Tibial nerve (tissue), 4 donors: Measurements from ENCODE around the gene TSPAN3. TPM values are rescaled to one million over a fixed set of nuclear protein-coding genes. Genes with fewer than 3 reads are reported as not detected.

Experiments used
- DNase-seq, 2 donors: peaks; one replicate each; pipeline ENCODE4 v3.0.0-alpha.2; 2019; ENCODE audit warnings: low spot score in 2 of 2
- H3K27ac ChIP-seq, 4 donors: fragments of 200-600 bp; sonication (generic) in 3 of 4; one replicate each; pipeline ENCODE4 v1.5.1; 2017 to 2019; ENCODE audit warnings: mild to moderate bottlenecking in 1 of 4
- H3K27me3 ChIP-seq, 2 donors: fragments of 200-600 bp; sonication (generic) in 1 of 2; one replicate each; pipeline versions ENCODE4 v1.5.1 to v1.6.0; 2017 to 2019
- H3K36me3 ChIP-seq, 3 donors: fragments of 200-600 bp; sonication (generic); one replicate each; pipeline ENCODE4 v1.5.1; 2018 to 2019
- H3K4me1 ChIP-seq, 4 donors: fragments of 200-600 bp; sonication (generic) in 3 of 4; one replicate each; pipeline ENCODE4 v1.5.1; 2017 to 2019
- H3K4me3 ChIP-seq, 4 donors: fragments of 200-600 bp; sonication (generic) in 3 of 4; one replicate each; pipeline ENCODE4 v1.5.1; 2017 to 2019; ENCODE audit warnings: mild to moderate bottlenecking in 1 of 4, moderate library complexity in 1 of 4
- H3K9me3 ChIP-seq, 4 donors: fragments of 200-600 bp; sonication (generic) in 3 of 4; one replicate each; pipeline ENCODE4 v1.5.1; 2017 to 2019
- CTCF ChIP-seq, 5 experiments: fragments of 200-600 bp in 3 of 5; fragments of 450-650 bp in 2 of 5; sonication (generic) in 3 of 5; IDR thresholded peaks; one replicate each; pipeline ENCODE4 v1.5.1; 2016 to 2019; ENCODE audit warnings: antibody characterized with exemption in 5 of 5, mild to moderate bottlenecking in 3 of 5, moderate library complexity in 2 of 5
- EP300 ChIP-seq, 2 donors: sonication (generic); formaldehyde crosslinking; IDR thresholded peaks; one replicate each; pipeline ENCODE4 v1.6.1; 2017; ENCODE audit warnings: antibody characterized with exemption in 2 of 2, mild to moderate bottlenecking in 1 of 2
- POLR2A ChIP-seq, 2 donors: fragments of 450-650 bp; IDR thresholded peaks; one replicate each; pipeline ENCODE4 v1.6.1; 2017; ENCODE audit warnings: antibody characterized with exemption in 2 of 2, mild to moderate bottlenecking in 2 of 2, moderate library complexity in 2 of 2
- WGBS, 2 donors: methylation state at CpG; one replicate each; pipeline ENCODE4 v1.1.5; 2018; 5-methylcytosine and 5-hydroxymethylcytosine counted together
- total RNA-seq, 4 donors: library from RNA; depleted of rRNA; stranded (reverse); fragments of >200 nt; gene quantifications; one replicate each; pipeline ENCODE4 v1.1.0, GENCODE V29; 2016

The TSPAN3 gene
- total RNA-seq, 4 donors from 2014 or later = 155 to 229 (median 203) TPM

GRCh38 chr15:77045985-77046384 lies 24.9 kb downstream of the TSPAN3 start:
- H3K27ac ChIP-seq = peak overlapping the region in 1 of 4 donors; percentile 14

DNA sequence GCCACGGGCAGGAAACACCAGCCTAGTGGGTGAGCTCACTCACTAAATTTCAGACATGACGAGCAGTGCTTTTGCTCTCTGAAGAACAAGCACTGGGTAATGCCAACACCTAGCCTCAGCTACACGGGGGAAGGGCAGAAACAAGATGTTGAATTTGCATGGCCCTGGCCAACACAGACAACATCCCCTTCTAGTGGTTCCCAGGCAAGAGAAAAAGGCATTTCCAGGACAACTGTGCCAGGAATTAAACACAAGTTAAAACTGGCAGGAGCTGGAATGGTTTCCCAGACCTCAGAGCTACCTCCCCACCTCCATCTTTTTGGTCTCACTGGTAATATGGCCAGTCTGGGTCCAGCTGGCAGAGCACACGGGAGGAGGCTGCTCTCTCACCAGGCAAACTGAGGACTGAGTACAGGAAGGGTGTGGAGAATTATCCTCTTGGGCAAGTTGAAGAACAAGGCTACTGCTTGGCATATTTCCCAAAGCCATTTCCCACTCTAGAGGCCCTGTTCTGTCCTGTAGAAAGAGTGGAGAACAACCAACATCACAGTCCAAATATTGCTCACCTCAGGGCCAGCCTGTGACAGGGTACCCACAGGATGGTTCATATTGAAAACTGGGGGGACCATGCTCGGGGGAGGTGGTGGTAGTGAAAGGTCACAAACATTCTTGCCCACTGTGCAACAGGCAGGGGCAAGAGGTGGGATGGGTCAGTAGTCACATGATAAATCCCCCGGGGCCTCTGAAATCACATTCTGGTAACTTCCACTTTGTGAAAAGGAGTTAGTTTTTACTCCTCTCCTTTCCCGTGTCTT lies 26.5 kb downstream of the TSPAN3 start:
- H3K36me3 ChIP-seq = peaks cover 0 to 50% (median 0%) of the 10 kb centered on the region in 3 donors
- no peak for DNase-seq
- no peak overlapping the region for H3K4me3 ChIP-seq
- no peak for TF ChIP-seq POLR2A (IDR thresholded peaks at IDR 0.05)
- TF ChIP-seq CTCF (IDR thresholded peaks at IDR 0.05) = no peak
- H3K4me1 ChIP-seq = peaks cover 0 to 47% (median 2%) of the 10 kb centered on the region in 4 donors
- peak overlapping the region in 1 of 4 donors; percentile 30 for H3K27ac ChIP-seq
- H3K27me3 ChIP-seq = no peaks in the 10 kb centered on the region
- 65 to 75% methylated on average over 7 of the region's 7 CpGs for WGBS, 2 donors
- H3K9me3 ChIP-seq = no peaks in the 10 kb centered on the region

More at GRCh38 chr15:77045985-77046384, 24.9 kb downstream of the TSPAN3 start:
- Histone ChIP-seq H3K4me3 (no peak overlapping the region), H3K4me1 (peaks cover 0 to 47% (median 2%) of the 10 kb centered on the region in 4 donors), H3K9me3 (no peaks in the 10 kb centered on the region), H3K27me3 (no peaks in the 10 kb centered on the region), H3K36me3 (peaks cover 0 to 50% (median 0%) of the 10 kb centered on the region in 3 donors)
- DNase-seq = no peak
- TF ChIP-seq CTCF (IDR thresholded peaks at IDR 0.05) (no peak), EP300 (IDR thresholded peaks at IDR 0.05) (no peak), POLR2A (IDR thresholded peaks at IDR 0.05) (no peak)
- WGBS, 2 donors = 49% methylated on average over 1 of the region's 1 CpG

DNA sequence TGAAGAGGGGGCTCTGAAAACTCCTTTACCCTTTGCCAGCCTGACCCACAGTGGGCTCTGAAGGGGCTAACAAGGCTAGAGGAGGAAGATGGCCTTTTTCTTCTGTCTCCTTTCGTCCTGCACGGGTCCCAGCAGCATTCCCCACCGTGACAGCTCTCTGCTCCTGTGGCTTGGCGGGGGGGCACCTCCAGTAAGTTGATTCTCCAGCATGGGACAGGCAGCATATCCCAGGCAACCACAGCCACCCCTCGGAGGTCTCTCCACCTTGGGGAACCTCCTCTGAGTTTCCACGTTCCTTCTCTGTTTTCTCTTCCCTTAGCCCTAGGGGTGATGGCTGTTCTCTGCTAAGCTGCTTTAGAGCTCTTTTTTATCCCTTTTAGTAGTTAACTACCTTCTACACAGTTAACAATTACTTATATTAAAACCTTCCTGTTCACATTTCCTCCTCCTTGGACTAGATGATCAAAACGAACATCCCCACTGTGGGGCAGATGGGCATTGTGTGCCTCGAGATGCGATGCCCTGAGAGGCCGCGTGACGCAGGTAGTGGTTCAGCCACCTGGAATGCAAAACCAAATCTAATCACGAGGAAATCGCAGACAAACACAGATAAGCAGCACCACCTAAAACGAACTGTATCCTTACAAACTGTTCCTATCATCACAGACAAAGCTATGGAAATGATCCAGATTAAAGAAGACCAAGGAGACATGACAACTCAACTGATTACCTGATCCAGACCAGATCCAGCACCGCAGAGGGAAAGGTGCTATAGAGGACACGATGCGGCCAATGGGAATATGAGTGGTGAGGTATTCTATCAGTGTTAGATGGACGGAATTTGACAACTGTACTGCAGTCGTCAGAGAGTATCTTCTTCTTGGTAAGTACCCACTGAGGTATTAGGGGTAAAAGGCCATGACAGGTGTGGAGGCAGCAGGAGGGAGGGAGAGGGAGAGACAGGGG lies 27.7 kb downstream of the TSPAN3 start:
- H3K4me1 ChIP-seq = peaks cover 0 to 39% (median 2%) of the 10 kb centered on the region in 4 donors
- 86 to 88% methylated on average over 20 of the region's 20 CpGs for WGBS, 2 donors
- peaks cover 0 to 50% (median 0%) of the 10 kb centered on the region in 3 donors for H3K36me3 ChIP-seq
- TF ChIP-seq EP300 (IDR thresholded peaks at IDR 0.05) (no peak), CTCF (IDR thresholded peaks at IDR 0.05) (no peak), POLR2A (IDR thresholded peaks at IDR 0.05) (no peak)
- H3K27ac ChIP-seq = no peak overlapping the region
- no peak overlapping the region for H3K4me3 ChIP-seq
- no peaks in the 10 kb centered on the region for H3K9me3 ChIP-seq
- H3K27me3 ChIP-seq = no peaks in the 10 kb centered on the region
- no peak for DNase-seq

DNA sequence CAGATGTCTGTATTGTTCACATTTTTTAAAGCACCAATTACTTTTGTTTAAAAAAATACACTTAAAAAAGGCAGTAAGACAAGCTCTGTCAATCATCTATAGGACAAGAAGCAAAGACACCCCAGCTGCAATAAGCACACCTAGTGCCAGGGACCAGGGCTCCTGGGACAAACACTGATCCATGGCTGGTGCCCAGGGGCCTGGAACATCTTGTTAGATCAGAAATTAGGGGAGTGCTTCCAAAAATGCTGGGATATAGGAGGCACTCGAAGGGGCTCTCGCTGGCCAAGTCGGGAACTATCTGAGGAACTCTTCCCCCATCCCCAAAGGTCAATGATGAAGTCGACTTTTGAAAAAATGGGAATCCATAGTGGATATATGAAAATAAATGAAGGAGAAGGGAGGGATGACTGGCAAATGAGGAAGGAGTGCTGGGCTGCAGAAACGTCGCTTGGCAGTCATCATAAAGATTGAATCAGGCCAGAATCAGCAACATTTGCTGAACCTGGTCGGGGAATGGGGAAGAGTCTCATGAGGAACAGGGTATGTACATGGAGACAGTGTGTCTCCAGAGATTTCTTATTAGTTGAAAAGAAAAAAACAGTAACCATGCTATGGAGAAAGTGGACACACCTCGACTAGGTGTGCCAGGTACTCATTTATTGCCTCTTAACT lies 28.5 kb downstream of the TSPAN3 start:
- Histone ChIP-seq H3K4me1 (peaks cover 0 to 30% (median 2%) of the 10 kb centered on the region in 4 donors), H3K27ac (no peak overlapping the region)
- TF ChIP-seq EP300 (IDR thresholded peaks at IDR 0.05) (no peak), POLR2A (IDR thresholded peaks at IDR 0.05) (no peak), CTCF (IDR thresholded peaks at IDR 0.05) (no peak)

More for the DNA sequence above, 28.5 kb downstream of the TSPAN3 start:
- DNase-seq = no peak
- Histone ChIP-seq H3K36me3 (peaks cover 0 to 54% (median 0%) of the 10 kb centered on the region in 3 donors), H3K9me3 (no peaks in the 10 kb centered on the region), H3K4me3 (no peak overlapping the region), H3K27me3 (no peaks in the 10 kb centered on the region)
- WGBS, 2 donors = 74 to 84% methylated on average over 8 of the region's 8 CpGs
